GM19372 (cell line): ENCODE measurements around the gene DUXA.
"Not testable (repeated sequence)": the region's sequence is repeated elsewhere in the genome, so short reads cannot be mapped to it uniquely, and the experiment has no call there.

ENCODE experiments used
- ATAC-seq: cut with Tn5 transposase; IDR thresholded peaks from one replicate; pipeline ENCODE4 v1.9.1; 2021; ENCODE audit warnings: mild to moderate bottlenecking, low read depth, moderate library complexity; ENCODE audit not compliant: unreplicated experiment

Gene DUXA

DNA sequence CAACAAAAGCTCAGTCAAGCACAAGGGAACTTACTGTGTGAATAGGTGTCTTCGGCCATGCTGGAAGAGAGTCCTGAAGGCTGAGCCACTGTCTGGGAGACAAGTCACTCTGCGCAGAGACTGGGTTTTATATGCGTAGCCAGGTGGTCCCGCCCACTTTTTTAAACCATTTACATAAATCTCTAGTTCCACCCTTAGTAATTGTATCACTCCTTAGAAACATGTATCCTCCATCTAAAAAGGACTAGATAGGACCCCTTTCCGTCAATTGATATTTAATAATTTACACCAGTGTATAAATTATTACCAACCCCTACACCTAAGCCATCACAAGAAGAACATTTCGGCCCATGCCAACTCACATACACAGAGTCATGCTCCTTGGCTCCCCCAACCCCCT lies at the start of gene DUXA:
Gene DUXA (minus strand): TSS at position 101 of the 400 bp plus-strand sequence. CDS start 42 bp downstream, at position 59.
- no peak for ATAC-seq

DNA sequence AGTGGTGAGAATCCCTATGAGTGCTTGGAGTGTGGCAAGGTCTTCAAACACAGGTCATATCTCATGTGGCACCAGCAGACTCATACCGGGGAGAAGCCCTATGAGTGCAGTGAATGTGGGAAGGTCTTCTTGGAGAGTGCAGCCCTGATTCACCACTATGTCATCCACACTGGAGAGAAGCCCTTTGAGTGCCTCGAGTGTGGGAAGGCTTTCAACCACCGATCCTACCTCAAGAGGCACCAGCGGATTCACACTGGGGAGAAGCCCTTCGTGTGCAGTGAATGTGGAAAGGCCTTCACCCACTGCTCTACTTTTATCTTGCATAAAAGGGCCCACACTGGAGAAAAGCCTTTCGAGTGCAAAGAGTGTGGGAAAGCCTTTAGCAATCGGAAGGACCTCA lies 44.8 kb upstream of the DUXA start:
- no peak for ATAC-seq

GRCh38 chr19:57210381-57210780 lies 43.1 kb upstream of the DUXA start:
- no peak for ATAC-seq

- no peak for ATAC-seq
Observed at GRCh38 chr19:57202160-57202559, 34.9 kb upstream of the DUXA start.

DNA sequence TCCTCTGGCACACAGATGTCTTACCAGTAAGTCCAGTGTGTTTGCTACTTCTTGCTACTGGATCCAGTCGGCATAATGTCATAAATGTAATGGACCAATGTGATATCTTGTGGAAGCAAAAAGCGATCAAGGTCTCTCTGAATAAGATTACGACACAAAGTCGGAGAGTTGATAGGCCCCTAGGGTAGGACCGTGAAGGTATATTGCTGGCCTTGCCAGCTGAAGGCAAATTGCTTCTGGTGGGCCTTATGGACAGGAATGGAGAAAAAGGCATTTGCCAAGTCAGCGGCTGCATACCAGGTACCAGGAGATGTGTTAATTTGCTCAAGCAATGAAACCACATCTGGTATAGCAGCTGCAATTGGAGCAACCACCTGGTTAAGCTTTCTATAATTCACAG lies 30.6 kb upstream of the DUXA start:
- ATAC-seq, result not testable (repeated sequence)

- ATAC-seq, result no peak
Observed at GRCh38 chr19:57192993-57193392, 25.7 kb upstream of the DUXA start.

GRCh38 chr19:57192077-57192420 lies 24.8 kb upstream of the DUXA start:
- no peak for ATAC-seq

DNA sequence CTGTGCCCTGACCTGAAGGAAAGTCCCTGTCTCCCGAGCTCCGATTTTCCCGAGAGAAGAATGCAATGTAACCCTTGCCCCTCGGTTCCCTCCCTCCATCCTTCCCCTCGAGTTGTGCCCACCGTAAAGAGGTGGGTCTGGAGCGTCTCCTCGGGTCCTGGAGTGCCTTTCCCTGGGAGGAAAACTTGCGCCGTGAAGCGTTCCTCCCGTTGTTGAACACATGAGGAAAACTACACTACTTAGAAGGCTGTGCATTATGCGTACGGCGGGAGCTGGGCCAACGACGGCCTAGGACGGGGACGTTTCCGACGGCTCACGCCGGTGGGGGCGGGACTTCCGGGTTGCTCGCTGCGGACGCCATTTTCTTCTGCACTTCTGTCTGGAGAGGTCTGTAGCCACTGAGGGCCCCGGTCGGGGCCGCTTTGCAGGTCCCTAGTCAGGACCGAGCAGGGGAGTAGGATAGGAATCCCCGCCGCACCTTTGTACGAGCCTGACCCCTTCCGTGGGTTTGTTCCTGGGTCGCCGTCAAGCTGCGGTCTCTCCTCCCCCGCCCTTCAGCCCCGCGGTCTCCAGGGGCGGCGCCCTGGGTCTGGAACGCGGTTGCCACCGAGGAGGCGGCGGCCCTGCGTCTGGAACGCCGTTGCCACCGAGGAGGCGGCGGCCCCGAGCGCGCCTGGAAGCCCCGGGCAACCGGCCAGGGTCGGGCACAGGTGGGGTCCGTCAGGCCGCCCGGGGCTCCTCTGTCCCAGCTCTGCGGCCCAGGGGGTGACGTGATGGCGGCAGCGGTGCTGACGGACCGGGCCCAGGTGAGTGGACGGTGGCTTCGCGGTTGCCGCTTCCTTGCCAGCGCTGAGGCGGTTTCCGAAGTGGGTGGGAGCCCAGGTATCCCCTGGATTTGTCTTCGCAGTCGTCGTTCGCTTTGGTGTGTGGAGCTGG lies 24.1 kb upstream of the DUXA start, which contains the start of gene ZNF264:
Gene ZNF264 (plus strand): TSS at position 360 of the 936 bp plus-strand sequence. CDS start 414 bp downstream, at position 774.
- ATAC-seq, result peak; percentile 93

- ATAC-seq, result no peak
Observed at GRCh38 chr19:57190301-57190700, 23.0 kb upstream of the DUXA start.

- no peak for ATAC-seq
Observed at GRCh38 chr19:57171551-57172081, 4.3 kb upstream of the DUXA start.

- ATAC-seq, result no peak
Observed at GRCh38 chr19:57165846-57166245, 1.4 kb downstream of the DUXA start.

- ATAC-seq, result no peak
Observed at GRCh38 chr19:57161985-57162539, 5.2 kb downstream of the DUXA start.

- ATAC-seq, result no peak
Observed at GRCh38 chr19:57152921-57153320, 14.4 kb downstream of the DUXA start.

GRCh38 chr19:57141699-57142098 lies 25.6 kb downstream of the DUXA start:
- ATAC-seq, result no peak

DNA sequence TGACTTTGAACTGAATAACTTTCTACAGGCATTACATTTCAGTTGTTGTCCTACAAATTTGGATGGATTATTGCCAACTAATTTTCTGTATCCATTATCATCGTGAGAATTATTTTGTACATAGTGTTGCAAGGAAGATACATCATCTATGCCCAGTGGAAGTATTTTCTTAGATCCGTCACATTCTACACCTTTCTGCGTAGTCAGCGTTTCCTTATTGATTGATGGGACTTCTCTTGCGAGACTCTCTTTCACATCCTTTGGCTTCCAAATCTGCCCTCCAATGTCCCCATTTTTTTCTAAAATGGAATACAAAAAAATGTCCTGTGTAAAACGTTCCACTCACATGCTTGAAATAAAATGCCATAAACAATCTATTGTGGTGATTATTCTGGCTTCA lies 31.5 kb downstream of the DUXA start:
- no peak for ATAC-seq

DNA sequence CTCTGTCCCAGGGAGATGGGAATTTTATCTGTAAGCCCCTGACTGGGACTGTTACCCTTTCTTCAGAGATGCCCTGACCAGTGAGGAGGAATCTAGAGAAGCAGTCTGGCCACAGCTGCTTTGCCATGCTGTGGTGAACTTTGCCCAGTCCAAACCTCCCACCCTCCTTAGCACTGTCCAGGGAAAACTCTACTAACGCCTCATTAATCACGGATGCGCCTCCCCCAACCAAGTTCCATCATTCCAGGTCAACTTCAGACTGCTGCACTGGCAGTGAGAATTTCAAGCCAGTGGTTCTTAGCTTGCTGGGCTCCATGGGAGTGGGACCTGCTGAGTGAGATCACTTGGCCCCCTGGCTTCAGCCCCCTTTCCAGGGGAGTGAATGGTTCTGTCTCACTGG lies 39.9 kb downstream of the DUXA start:
- ATAC-seq, result not testable (repeated sequence)

DNA sequence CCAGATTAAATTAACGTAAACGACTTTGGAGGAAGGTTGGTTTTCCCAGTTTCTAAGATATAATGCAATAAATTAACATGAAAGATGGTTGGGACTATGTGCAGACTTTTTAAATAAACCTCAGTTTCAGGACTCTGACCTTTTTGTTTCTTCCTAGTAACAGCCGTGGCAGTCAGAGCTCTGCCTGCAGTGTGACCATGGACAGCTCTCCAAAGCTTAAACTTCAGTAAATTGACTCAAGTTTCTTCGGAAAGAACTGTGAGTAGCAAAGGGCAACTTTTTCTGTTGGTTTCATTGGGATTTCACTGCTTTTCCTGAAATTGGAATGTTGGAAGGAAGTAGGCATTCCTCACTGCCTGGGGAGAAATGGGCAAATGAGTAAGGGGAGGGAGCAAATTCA lies 43.4 kb downstream of the DUXA start:
- ATAC-seq, result no peak

DNA sequence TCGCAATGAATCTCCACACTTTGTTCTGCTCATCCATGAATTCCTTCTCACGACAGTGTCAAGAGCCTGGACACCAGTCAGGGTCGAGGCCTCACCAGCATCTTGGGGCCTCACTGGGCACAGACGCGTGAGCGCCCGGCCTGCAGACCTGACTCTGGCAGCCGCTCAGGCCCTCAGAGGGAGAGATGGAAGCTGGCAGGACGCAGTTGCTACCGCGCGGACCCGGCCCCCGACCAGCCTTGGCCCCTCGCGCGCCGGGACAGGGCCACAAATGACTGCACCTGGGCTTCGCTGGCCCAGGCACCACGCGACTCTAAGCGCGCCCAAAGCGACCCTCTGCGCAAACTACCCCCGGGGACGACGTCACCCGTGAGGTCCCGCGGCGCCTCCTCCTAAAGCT lies 48.4 kb downstream of the DUXA start:
- ATAC-seq, result no peak

- not testable (repeated sequence) for ATAC-seq
Observed at GRCh38 chr19:57113501-57113900, 53.8 kb downstream of the DUXA start.

DNA sequence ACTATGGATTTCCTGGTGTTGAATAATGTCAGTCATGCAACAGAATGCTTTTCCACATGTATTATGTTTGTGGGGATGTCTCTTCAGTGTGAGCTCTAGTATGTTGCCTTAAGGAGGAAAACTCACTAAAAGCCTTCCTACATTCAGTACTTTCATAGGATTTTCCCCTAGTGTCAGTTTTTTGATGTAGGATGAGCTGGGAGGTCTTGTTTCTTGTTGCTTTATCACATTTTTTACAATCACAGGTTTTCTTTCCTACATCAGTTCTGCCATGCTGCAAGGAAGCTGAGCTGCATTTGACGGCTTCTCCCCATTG lies 56.0 kb downstream of the DUXA start:
- ATAC-seq, result no peak

DNA sequence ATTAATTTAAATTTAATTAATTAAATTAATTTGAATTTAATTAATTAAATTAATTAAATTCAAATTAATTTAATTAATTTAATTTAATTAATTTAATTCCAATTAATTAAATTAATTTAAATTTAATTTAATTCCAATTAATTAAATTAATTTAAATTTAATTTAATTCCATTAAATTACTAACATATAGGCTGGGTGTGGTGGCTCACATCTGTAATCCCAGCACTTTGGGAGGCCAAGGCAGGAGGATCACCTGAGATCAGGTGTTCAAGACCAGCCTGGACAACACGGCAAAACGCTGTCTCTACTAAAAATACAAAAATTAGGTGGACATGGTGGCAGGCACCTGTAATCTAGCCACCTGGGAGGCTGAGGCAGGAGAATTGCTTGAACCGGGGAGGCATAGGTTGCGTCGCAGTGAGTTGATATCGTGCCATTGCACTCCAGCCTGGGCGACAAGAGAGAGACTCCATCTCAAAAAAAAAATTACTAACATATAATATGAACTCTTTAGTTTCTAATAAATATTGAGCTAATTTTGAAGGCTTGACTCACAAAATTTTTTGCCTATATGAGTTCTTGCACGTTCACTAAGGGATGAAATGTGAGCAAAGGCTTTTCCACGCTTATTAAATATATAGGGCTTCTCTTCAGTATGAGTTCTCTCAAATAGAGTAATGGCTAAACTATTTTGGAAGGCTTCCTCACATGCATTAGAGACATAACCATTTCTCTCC lies 56.5 kb downstream of the DUXA start:
- ATAC-seq, result no peak
